ENCODE results near the gene TMEM178B. TPM values are rescaled to one million over a fixed set of nuclear protein-coding genes. Genes with fewer than 3 reads are reported as not detected.

Gene TMEM178B
- total and polyA plus RNA-seq, 12 donors = 1.2 to 54.6 (median 25.7) TPM

DNA sequence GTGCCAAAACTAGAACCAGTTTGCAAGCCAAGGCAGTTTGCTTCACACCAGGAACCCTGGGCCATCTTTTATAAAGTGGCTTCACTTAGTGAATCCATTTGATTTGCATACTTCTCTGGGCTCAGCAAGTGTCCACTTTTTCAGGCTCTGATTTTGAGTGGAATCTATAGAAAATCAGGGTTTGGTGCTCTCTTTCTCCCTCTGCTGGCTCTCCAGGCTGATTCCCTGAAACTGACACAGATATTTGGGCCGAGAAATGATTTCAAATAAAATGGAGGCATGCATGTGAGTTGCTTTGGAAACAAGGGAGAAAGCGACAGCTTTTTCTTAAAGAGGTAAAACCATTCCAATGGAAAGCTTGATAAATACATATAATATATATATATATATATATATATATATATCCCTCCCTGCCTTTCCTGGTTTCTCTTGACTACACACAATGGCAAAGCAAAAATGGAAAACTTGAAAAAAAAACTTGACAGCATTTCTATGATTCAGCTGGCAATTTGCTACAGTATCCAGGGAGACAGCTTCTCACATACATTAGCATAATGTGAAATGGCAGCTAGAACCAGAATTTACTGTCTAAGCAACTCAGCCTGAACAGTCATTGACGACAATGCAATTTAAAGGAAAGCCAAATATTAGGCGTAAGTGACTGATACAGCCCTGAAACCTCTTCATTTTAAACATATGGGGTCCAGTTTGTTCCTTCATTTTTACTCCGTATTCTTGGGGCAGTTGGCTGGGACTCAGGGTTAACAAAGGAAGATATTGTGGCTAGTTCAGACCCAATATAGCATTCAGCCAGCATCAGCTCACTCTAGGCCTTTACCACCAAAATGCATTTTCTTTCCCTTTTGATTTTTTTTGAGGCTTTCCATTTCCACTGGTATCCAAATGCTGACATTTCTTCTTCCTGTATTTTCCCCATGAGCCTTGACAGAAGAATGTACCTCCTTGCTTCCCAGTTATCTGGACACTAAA, 188.5 kb downstream of the TMEM178B start:
- TF ChIP-seq, protein P1, sequence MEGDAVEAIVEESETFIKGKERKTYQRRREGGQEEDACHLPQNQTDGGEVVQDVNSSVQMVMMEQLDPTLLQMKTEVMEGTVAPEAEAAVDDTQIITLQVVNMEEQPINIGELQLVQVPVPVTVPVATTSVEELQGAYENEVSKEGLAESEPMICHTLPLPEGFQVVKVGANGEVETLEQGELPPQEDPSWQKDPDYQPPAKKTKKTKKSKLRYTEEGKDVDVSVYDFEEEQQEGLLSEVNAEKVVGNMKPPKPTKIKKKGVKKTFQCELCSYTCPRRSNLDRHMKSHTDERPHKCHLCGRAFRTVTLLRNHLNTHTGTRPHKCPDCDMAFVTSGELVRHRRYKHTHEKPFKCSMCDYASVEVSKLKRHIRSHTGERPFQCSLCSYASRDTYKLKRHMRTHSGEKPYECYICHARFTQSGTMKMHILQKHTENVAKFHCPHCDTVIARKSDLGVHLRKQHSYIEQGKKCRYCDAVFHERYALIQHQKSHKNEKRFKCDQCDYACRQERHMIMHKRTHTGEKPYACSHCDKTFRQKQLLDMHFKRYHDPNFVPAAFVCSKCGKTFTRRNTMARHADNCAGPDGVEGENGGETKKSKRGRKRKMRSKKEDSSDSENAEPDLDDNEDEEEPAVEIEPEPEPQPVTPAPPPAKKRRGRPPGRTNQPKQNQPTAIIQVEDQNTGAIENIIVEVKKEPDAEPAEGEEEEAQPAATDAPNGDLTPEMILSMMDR (IDR thresholded peaks at IDR 0.05) = peak in 5 of 9 donors; percentile 8 to 33 (median 25)
- Histone ChIP-seq H3K9me3 (peaks cover 0 to 24% (median 14%) of the 10 kb centered on the region in 11 donors), H3K27me3 (no peaks in the 10 kb centered on the region), H3K4me3 (no peak overlapping the region), H3K27ac (no peak overlapping the region), H3K36me3 (no peaks in the 10 kb centered on the region), H3K4me1 (peaks cover 0 to 12% (median 6%) of the 10 kb centered on the region in 9 donors)
- ATAC-seq (no peak), DNase-seq (no peak)
- intact Hi-C loops (cut with DNase I) = no loop called here
- 71 to 72% methylated on average over 5 of the region's 5 CpGs for WGBS, 2 donors

DNA sequence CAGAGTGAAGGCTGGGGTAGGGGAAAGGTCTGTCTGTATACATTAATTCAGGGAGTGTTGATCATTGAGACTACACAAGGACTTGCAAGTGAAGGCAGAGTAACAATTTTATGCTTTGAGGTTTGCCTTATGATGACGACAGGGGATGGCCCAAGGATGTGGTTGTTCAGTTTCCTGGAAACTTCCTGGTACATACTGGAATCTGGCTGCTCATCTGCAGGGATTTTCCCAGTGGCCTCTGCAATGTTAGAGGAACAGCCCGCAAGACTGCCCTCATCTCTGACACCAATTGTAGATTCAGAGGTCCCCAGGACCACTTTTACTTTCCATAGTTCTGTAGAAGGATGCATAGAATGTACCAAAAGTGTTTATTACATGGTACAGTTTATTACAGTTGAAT, 189.6 kb downstream of the TMEM178B start:
- no peak for DNase-seq
- ATAC-seq = no peak
- no peak overlapping the region for H3K4me3 ChIP-seq
- intact Hi-C loops (cut with DNase I) = no loop called here
- H3K27me3 ChIP-seq = no peaks in the 10 kb centered on the region
- H3K4me1 ChIP-seq = peaks cover 0 to 12% (median 6%) of the 10 kb centered on the region in 9 donors
- H3K9me3 ChIP-seq = peaks cover 0 to 13% (median 4%) of the 10 kb centered on the region in 11 donors
- TF ChIP-seq, protein P1 (IDR thresholded peaks at IDR 0.05) = no peak
- no peaks in the 10 kb centered on the region for H3K36me3 ChIP-seq
- 73 to 87% methylated on average over 2 of the region's 2 CpGs for WGBS, 2 donors
- H3K27ac ChIP-seq = no peak overlapping the region

DNA sequence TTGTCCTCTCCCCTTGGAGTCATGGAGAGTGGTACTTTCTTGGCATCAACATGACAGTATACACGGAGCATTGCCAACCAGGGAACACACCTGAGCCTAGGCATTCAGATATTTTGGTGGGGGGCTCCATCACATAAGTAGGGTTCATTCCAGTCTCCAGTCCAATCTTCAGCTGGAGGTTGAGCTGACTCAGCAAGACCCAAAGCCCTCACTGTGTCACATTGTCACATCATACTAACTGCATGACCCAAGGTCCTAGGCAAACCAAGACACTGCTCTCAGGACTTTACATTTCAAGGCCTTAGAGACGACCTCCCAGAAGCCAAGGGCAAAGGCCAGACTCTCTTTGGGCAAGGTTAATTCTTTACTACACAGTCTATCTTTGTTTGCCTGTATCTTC, 190.1 kb downstream of the TMEM178B start:
- 51 to 68% methylated on average over 2 of the region's 2 CpGs for WGBS, 2 donors
- Histone ChIP-seq H3K36me3 (no peaks in the 10 kb centered on the region), H3K4me1 (peaks cover 0 to 12% (median 6%) of the 10 kb centered on the region in 9 donors), H3K27me3 (no peaks in the 10 kb centered on the region), H3K27ac (no peak overlapping the region), H3K4me3 (no peak overlapping the region), H3K9me3 (peaks cover 0 to 9% (median 0%) of the 10 kb centered on the region in 11 donors)
- DNase-seq (no peak), ATAC-seq (peak in 3 of 8 donors; percentile 10 to 53 (median 26))
- intact Hi-C loops (cut with DNase I) = no loop called here
- TF ChIP-seq, protein P1 (IDR thresholded peaks at IDR 0.05) = no peak

DNA sequence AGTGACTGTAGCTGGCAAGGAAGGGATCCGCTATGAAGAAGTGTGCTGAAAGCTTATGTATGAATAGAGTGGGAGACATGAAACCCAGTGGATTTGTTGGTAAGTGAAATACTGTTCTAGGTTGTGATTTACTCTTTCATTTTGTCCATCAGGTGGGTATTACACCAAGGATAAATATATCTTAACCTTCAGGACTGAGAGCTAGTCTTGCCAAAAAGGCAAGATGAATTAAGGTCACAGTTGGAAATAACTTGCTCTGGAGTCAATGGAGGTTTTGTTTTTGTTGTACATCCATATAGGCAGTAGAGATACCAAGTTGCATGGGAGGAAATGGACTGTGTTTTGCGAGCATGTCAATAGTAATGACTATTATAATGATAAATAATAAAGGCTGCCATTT, 190.6 kb downstream of the TMEM178B start:
- peaks cover 0 to 3% (median 0%) of the 10 kb centered on the region in 11 donors for H3K9me3 ChIP-seq
- TF ChIP-seq, protein P1 (IDR thresholded peaks at IDR 0.05) = no peak
- 82 to 84% methylated on average over 2 of the region's 2 CpGs for WGBS, 2 donors
- no peak for DNase-seq
- H3K36me3 ChIP-seq = no peaks in the 10 kb centered on the region
- no peaks in the 10 kb centered on the region for H3K27me3 ChIP-seq
- intact Hi-C loops (cut with DNase I) = no loop called here
- ATAC-seq = peak in 5 of 8 donors; percentile 32 to 52 (median 43)
- H3K4me3 ChIP-seq = no peak overlapping the region
- no peak overlapping the region for H3K27ac ChIP-seq
- peaks cover 0 to 12% (median 6%) of the 10 kb centered on the region in 9 donors for H3K4me1 ChIP-seq
